ENCODE results near the gene FYN.

DNA sequence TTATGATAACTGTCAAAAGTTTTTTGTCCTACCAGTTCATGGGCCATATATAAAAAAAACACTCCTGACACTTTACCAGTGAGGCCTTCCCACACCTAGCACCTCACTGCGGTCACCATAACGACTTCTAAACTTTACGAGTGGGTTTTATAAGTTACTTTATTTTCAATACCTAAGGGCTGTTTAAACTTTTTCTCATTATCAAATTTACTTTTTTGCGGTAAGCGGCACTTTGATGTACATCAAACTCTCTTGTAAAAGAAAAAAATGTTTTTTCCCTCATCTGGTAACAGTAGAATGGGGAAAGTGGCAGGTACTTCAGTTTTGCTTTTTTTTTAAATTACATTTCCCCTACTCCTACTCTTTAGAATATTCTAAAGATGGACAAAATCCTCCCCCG, 36.2 kb downstream of the FYN start:
- TF ChIP-seq ZNF384 (IDR thresholded peaks at IDR 0.05) (no peak), FOXK2 (IDR thresholded peaks at IDR 0.05) (no peak), SP1 (IDR thresholded peaks at IDR 0.05) (no peak), LEF1 (IDR thresholded peaks at IDR 0.05; ENCODE audit: borderline replicate concordance) (no peak), BHLHE40 (IDR thresholded peaks at IDR 0.05; ENCODE audit: borderline replicate concordance) (no peak)
